NCI-H128 (cell line): ENCODE measurements around the gene DNAH3.
A peak's percentile ranks its signal among the peaks of the same experiment; 100 is the strongest.
"Not testable (repeated sequence)": the region's sequence is repeated elsewhere in the genome, so short reads cannot be mapped to it uniquely, and the experiment has no call there.

Experiments
- DNase-seq: peaks from one replicate; lab custom pipeline; 2025; ENCODE audit not compliant: unreplicated experiment; lab: John Stamatoyannopoulos, UW

Gene DNAH3

DNA sequence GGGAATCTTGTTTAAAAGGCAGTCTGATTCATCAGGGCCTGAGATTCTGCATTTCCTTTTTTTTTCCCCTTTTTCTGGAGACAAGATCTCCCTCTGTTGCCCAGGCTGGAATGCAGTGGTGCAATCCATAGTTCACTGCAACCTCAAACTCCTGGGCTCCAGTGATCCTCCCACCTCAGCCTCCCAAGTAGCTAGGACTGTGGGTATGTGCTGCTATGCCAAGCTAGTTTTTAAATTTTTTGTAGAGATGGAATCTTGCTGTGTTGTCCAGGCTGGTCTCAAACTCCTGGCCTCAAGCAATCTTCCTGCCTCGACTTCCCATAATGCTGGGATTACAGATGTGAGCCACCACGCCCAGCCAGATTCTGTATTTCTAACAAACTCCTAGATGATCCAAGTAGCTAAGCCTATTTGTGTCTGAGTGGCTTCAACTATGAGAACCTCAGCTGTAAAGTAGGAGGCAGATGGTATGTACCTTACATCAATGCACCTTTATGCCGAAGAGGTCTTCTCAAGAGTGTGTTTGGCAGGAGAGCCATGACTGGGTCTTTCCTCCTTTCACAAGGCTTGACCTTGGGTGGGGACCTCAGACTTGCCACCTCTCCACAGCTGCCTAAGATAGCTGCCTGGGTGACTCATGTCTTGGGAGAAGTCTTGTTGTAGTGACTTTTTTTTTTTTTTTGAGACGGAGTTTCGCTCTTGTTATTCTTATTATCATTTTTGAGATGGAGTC, 18.8 kb upstream of the DNAH3 start:
- no peak for DNase-seq

GRCh38 chr16:21167929-21168602, 17.4 kb upstream of the DNAH3 start:
- no peak for DNase-seq

- no peak for DNase-seq
Observed at GRCh38 chr16:21167360-21167759, 16.7 kb upstream of the DNAH3 start.

DNA sequence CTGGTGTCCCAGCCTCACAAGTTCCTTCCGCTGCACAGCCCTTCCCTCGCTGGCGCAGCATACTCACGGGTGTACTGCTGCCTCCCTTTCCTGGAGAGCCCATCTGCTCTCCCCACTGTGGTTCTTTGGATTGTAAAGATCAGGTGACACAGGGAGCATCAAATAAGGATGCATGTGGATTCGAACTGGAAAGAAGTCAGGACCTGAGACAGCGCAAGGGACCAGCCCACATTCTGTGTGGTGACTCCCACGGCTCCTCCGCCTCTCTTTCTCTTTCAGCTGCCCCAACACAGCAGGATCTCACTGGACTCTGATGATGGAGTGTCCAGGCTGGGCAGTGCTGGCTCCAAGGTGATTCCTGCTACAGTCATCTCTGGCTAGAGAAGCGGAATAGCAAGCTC, 15.9 kb upstream of the DNAH3 start:
- DNase-seq, result no peak

DNA sequence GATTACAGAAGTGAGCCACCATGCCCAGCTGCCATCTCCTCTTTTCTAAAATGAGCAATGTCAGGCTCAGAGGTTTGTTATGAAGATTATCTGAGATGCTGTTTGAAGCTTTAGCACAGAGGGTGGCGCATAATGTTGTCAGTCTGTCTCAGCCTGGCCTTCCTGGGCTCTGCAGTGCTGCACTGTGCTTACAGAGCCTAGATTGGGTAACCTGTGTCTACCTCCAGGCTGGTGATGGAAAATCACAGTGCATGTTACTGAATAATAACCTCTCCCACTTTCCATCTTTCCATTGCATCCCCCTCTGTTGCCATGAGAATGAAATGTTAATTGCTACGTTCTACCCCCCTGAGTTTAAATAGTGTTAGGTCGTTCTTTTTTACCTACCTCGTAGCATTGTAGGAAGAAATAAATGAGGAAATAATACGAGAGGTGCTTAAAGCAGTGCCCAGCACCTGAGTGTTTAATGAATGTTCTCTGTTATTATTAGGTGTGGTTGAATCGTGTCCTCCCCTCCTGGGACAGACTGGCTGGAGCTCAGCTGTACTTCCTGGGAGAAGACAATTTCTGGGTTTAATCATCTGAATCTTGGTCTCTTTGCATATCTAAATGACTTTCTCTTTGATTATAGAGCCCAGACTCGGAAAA, 14.0 kb upstream of the DNAH3 start:
- no peak for DNase-seq

DNA sequence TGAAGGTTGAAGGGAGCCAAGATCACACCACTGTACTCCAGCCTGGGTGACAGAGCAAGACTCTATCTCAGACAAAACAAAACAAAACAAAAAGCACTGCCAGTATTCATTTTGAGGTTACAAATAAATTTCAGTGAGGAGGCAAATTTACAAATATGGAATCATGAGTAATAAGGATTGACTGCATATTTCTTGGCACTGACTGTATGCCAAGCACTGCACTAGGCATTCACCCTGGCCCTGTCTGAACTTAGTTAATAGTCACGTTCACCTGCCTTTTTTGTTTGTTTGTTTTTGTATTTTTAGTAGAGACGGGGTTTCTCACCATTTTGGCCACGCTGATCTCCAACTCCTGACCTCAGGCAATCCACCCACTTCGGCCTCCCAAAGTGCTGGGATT, 12.9 kb upstream of the DNAH3 start:
- no peak for DNase-seq

- DNase-seq, result no peak
Observed at GRCh38 chr16:21162661-21163151, 12.1 kb upstream of the DNAH3 start.

DNA sequence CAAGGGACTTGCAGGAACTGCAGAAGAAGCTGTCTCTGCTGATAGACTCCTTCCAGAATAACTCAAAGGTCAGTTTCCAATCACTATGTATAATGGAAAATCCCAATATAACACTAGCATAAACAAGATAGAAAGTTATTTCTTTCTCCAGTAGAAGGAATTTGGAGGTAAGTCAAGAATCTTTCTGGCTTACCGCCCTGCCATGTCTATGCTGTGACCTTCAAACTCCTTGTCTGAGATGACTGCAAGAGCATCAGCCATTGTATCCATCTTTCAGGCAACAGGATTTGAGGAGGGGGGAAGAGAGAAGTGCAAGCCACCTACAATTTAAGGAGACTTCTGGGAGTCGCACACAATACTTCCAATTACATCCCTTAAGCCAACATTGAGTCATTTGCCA, 10.6 kb upstream of the DNAH3 start:
- DNase-seq, result no peak

- no peak for DNase-seq
Observed at GRCh38 chr16:21160276-21160675, 9.6 kb upstream of the DNAH3 start.

GRCh38 chr16:21159281-21159951, 8.8 kb upstream of the DNAH3 start:
- DNase-seq, result no peak

GRCh38 chr16:21158208-21159110, 7.8 kb upstream of the DNAH3 start, which contains the start of gene LDAF1:
TSS of gene LDAF1 (plus strand) at chr16:21158674. CDS start at chr16:21161183, 2,509 bp downstream.
- DNase-seq, result peak; percentile 22

GRCh38 chr16:21157632-21158031, 7.0 kb upstream of the DNAH3 start:
- DNase-seq, result no peak

DNA sequence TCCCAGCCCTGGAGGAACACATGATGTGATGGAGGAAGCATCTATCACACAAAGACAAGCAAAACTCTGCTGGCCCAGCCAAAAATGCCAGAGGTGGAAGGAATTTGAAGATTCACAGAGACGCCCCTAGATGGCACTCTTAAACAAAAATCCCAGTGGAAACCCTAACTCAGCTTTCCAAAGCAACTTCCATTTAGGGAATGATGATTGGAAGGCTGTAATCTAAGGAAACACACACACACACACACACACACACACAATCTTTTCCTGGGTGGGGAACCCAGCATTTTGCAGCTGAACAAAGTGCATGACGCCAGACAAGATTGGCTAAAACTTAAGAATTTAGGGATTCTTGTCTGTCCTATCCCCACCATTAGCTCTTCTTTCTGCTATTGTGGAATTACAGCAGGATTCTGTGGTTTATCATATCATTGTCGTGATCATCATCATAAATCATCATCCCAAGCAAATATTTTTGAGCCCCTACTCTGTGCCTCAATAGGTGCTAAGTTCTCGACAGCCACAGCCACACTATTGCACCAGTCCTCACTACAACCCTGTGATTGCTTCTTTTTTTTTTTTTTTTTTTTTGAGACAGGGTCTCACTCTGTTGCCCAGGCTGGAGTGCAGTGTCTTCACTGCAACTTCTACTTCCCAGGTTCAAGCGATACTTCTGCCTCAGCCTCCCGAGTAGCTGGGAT, 6.3 kb upstream of the DNAH3 start:
- no peak for DNase-seq

DNA sequence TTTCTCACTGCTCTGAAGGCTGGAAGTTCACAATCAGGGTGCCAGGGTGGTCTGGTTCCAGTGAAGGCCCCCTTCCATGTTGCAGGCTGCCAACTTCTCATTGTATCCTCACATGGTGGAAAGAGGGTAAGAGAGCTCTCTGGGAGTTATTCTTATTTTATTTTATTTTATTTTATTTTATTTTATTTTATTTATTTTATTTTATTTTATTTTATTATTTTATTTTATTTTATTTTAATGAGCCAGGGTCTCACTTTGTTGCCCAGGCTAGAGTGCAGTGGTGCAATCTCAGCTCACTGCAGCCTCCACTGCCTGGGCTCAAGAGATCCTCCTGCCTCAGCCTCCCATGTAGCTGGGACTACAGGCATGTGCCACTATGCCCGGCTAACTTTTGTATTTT, 5.4 kb upstream of the DNAH3 start:
- not testable (repeated sequence) for DNase-seq

- not testable (repeated sequence) for DNase-seq
Observed at GRCh38 chr16:21153124-21153729, 2.6 kb upstream of the DNAH3 start.

DNA sequence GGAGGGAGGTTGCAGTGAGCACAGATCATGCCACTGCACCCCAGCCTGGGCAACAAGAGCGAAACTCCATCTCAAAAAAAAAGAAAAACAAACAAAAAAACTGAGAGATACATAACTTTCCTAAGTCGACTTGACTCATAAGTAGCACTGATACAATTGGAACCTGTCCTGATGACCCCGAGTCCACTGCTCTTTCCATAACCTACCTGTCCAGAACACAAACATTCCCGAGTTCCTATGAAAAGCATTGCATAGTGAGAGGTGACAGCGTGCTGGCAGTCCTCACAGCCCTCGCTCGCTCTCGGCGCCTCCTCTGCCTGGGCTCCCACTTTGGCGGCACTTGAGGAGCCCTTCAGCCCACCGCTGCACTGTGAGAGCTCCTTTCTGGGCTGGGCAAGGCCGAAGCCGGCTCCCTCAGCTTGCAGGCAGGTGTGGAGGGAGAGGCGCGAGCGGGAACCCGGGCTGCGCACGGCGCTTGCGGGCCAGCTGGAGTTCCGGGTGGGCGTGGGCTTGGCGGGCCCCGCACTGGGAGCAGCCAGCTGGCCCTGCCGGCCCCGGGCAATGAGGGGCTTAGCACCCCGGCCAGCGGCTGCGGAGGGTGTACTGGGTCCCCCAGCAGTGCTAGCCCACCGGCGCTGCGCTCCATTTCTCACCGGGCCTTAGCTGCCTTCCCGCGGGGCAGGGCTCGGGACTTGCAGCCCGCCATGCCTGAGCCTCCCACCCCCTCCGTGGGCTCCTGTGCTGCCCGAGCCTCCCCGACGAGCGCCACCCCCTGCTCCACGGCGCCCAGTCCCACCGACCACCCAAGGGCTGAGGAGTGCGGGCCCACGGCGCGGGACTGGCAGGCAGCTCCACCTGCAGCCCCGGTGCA, 1.7 kb upstream of the DNAH3 start:
- not testable (repeated sequence) for DNase-seq

- DNase-seq, result no peak
Observed at GRCh38 chr16:21145738-21146137, 4.9 kb downstream of the DNAH3 start.

- no peak for DNase-seq
Observed at GRCh38 chr16:21134053-21134452, 16.6 kb downstream of the DNAH3 start.
